Stimulated activated CD4-positive, alpha-beta T cell treated with anti-CD3 and anti-CD28 coated beads, Interleukin-2, amount 100 ng/mL, for 48 hours (primary cell): ENCODE measurements around the gene IL12RB1.

ENCODE experiments used
- DNase-seq, 2 donors: peaks; one replicate each; pipeline ENCODE4 v3.0.0-alpha.2; 2020

IL12RB1 gene

GRCh38 chr19:18086590-18087138 lies at the start of gene IL12RB1:
Gene IL12RB1 (minus strand): TSS chr19:18086934. CDS start chr19:18086823, 111 bp downstream.
- peak; percentile 20 to 42 for DNase-seq

DNA sequence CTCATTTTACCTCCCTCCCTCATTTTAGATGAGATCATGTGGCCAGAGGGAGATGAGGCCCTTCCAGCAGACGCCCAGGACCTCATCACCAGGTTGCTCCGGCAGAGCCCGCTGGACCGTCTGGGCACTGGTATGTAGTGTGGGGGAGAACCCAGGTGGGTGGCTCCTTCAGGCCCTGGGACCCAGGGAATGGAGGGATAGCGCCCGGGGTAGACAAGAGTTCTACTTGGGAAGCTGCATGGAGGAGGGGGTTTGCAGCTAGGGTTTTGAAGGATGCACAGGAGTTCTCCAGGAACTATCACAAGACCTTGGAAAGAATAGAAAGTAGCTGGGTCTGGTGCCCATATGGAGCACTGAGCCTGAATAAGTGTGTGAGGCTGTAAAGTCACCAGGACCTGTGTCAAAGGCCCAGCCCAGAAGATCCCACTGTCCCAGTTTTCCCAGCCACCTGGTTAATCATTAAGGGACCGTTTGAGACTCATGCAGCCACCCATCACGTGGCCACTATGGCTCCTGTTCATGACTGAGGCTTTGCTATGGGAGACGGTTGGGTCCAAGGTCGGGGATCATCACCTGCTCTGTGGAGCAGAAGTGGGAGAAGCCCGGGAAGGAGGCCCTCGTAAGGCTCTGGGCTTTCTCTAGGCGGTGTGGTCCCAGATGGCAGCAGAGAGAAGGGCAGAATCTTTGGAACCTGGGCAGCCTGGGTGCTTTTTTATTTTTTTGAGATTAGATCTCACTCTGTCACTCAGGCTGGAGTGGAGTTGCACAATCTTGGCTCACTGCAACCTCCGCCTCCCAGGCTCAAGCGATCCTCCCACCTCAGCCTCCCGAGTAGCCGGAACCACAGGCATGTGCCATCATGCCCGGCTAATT lies 49.2 kb upstream of the IL12RB1 start:
- no peak for DNase-seq

- no peak for DNase-seq
Measured at GRCh38 chr19:18131841-18132596, 45.3 kb upstream of the IL12RB1 start.

GRCh38 chr19:18130523-18131242 lies 43.9 kb upstream of the IL12RB1 start:
- DNase-seq, result no peak

- DNase-seq, result no peak
Measured at GRCh38 chr19:18128805-18129204, 42.1 kb upstream of the IL12RB1 start.

GRCh38 chr19:18128044-18128443 lies 41.3 kb upstream of the IL12RB1 start:
- no peak for DNase-seq

DNA sequence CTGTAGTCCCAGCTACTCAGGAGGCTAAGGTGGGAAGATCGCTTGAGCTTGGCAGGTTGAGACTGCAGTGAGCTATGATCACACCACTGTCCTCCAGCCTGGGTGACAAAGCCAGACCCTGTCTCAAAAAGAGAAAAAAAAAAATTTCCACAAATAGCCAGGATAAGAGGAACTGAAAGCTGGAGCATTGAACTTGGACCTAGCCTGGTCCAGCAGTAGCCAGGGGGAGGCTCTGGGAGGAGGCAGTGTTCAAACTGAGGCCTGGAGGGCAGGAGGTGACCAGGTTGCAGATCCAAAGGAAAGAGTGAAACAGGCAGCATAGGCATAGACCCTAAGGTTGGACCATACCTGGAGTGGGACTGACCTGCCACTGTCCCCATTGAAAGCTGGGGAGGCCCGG lies 39.4 kb upstream of the IL12RB1 start:
- no peak for DNase-seq

DNA sequence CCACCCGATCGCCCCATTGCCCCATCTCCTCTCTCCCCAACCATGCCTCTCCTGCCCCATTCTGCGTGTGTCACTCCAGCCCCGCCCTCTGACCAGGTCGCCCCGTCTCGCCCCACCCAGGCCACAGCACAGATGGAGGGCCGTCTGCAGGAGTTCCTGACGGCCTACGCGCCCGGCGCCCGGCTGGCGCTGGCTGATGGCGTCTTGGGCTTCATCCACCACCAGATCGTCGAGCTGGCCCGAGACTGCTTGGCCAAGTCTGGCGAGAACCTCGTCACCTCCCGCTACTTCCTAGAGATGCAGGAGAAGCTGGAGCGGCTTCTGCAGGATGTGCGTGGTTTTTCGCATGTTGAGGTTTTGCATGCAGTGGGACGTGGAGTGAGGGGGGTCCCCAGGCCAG lies 37.1 kb upstream of the IL12RB1 start:
- no peak for DNase-seq

GRCh38 chr19:18122860-18123795 lies 36.4 kb upstream of the IL12RB1 start:
- DNase-seq, result no peak

DNA sequence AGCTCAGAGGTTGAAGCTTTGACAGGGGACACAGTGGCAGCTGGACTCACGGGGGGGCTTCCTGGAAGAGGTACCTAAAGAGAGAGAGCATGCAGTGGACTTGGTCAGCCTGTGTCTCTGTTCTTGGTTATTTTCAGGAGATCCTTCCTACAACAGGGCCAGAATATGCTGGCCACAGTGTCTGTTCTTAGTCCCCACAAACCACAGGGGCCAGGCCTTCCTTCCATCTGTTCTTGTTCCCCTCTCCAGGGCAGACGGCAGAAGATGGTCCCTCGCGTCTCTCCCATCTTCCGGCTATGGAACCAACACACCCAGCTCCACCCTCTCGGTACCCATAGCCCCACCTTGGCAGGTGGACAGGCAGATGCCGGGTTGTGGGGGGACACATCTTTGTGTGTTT lies 35.7 kb upstream of the IL12RB1 start:
- DNase-seq, result no peak

- DNase-seq, result no peak
Measured at GRCh38 chr19:18121166-18121565, 34.4 kb upstream of the IL12RB1 start.

GRCh38 chr19:18120127-18120526 lies 33.4 kb upstream of the IL12RB1 start:
- no peak for DNase-seq

- DNase-seq, result peak; percentile 28 to 36
Measured at GRCh38 chr19:18119717-18120105, 33.0 kb upstream of the IL12RB1 start.

- peak in 1 of 2 donors; percentile 19 for DNase-seq
Measured at GRCh38 chr19:18119013-18119716, 32.4 kb upstream of the IL12RB1 start.

GRCh38 chr19:18118420-18119012 lies 31.8 kb upstream of the IL12RB1 start:
- DNase-seq, result no peak

DNA sequence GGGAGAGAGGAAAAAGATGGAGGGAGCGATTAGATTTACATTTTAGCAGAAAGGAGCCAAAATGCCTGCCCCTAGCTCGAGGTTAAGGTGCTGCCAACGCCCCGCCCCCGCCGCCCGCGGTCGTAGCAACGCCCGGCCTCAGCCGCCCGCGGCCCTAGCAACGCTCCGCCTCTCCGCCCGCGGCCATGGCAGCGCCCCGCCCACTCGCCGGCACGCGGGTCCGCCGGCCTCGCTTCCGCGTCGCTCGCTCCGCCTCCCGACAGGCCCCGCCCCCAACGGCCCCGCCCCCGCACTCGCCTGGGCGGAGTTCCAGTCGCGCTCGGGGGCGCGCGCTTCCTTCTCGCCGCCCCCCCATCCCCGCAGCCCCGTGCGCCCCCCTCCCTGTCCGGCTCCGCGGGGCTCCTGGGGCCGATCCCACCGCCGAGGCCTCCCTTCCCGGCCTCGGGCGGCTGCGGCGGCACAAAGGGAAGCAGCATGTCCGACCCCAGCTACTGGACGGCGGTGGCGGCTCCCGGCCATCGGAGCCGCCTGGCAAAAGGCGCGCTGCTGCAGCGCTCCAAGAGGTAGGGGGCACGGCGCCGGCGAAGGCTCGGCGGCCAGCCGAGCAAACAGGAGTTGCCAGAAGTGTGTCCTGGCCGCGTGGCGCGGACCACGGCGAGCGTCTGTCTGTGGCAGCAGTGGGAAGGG lies 31.1 kb upstream of the IL12RB1 start:
- DNase-seq, result peak; percentile 95 to 98

- DNase-seq, result no peak
Measured at GRCh38 chr19:18117364-18117691, 30.6 kb upstream of the IL12RB1 start.

DNA sequence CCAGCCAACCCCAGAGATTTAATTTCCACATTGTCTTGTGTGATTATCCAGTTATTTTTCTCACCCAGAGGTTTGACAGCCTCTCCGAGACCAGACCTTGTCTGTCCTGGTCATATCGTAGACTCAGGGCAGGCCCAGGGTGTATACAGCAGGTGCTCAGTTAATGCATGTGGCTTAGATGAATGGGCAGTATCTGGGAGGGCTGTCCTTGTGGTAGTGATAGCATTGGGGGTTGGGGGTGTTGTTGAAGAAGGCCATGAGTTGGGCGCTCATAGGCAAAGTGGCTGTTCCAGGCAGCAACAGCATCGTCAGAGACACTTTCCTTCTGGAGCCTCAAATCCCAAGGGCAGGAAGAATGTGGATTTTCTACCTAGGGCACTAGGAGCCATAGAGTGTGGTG lies 27.7 kb upstream of the IL12RB1 start:
- no peak for DNase-seq

DNA sequence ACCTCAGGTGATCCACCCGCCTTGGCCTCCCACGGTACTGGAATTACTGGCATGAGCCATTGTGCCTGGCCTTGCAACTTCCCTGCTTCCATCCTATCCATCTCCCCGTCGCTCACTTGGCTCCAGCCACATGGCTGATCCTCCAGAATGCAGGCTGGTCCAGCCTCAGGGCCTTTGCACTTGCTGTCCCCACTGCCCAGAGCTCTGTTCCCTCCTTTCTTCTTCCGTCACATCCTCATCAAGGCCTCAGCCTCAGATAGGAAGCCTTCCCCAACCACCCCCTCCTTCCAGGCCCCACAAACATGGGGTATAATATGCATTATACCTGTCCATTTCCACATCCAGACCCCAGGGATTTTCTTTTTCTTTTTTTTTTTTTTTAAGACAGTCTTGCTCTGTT lies 27.1 kb upstream of the IL12RB1 start:
- no peak for DNase-seq

GRCh38 chr19:18112989-18113478 lies 26.3 kb upstream of the IL12RB1 start:
- peak; percentile 75 to 82 for DNase-seq
